K562 (cell line): Measurements from ENCODE around the gene PRDX3. TPM values are rescaled to one million over a fixed set of nuclear protein-coding genes. Genes with fewer than 3 reads are reported as not detected.
A peak's percentile ranks its signal among the peaks of the same experiment; 100 is the strongest.

Experiments used
- ATAC-seq: fragments of 200-7000 bp; cut with Tn5 transposase; 3 replicates; pipeline ENCODE4 v1.9.1; 2020; ENCODE audit warnings: moderate library complexity
- BruUV-seq: library from RNA; stranded (reverse); fragments of 400-500 nt; replicated peaks from 2 replicates; lab custom pipeline; 2021; lab: Mats Ljungman, UMichigan
- CTCF ChIA-PET: fragments of 300-600 bp; formaldehyde crosslinking; extraction: SDS; loops from one replicate; lab custom pipeline; 2021; ENCODE audit warnings: low intra/inter-chr PET ratio; lab: Yijun Ruan, JAX
- POLR2A ChIA-PET: fragments of 300-600, 350-650 bp; sonication (Branson Sonifier 250); formaldehyde crosslinking; extraction: SDS; loops from one replicate; lab custom pipeline; 2021; ENCODE audit warnings: antibody characterized with exemption, inconsistent platforms; lab: Yijun Ruan, JAX
- DNase-seq, 4 experiments: peaks; one replicate each; pipeline versions ENCODE4 v3.0.0 to v3.0.0-alpha.2; 2011 to 2018; ENCODE audit warnings: low spot score in 3 of 4, mixed read lengths in 3 of 4; ENCODE audit errors: extremely low read depth in 1 of 4
- FAIRE-seq: peaks from 2 replicates; lab custom pipeline; 2011; peaks lifted over from hg19 to GRCh38; lab: Jason Lieb, UNC
- H2AFZ ChIP-seq: 2 replicates; pipeline ENCODE4 v1.6.0; 2011; ENCODE audit warnings: low read depth, low read length, control low read depth, inconsistent platforms
- H3K27ac ChIP-seq: fragments of 200-600 bp; 3 replicates; pipeline ENCODE4 v1.8.0; 2011; ENCODE audit warnings: low read depth, mild to moderate bottlenecking, control low read depth, inconsistent platforms, low read length, moderate library complexity, mixed read lengths; ENCODE audit errors: extremely low read depth
- H3K27me3 ChIP-seq, 2 experiments: fragments of 300-600 bp in 1 of 2; 2 replicates in 1 of 2; 3 replicates in 1 of 2; pipeline versions ENCODE4 v1.6.0 to v1.8.0; 2011; ENCODE audit warnings: inconsistent platforms in 2 of 2, low read length in 2 of 2, mild to moderate bottlenecking in 1 of 2, mixed read lengths in 1 of 2, moderate library complexity in 1 of 2; ENCODE audit not compliant: control insufficient read depth in 2 of 2, insufficient read depth in 2 of 2
- H3K36me3 ChIP-seq: fragments of 300-600 bp; 3 replicates; pipeline ENCODE4 v1.8.0; 2011; ENCODE audit warnings: mild to moderate bottlenecking, low read length, inconsistent platforms; ENCODE audit not compliant: control insufficient read depth, insufficient read depth
- H3K4me1 ChIP-seq, 2 experiments: fragments of 200-600 bp in 1 of 2; replicated peaks in 1 of 2; 2 replicates in 1 of 2; 3 replicates in 1 of 2; pipeline versions ENCODE4 v1.5.1 to v1.8.0; 2011; ENCODE audit warnings: inconsistent platforms in 2 of 2, low read length in 2 of 2, mild to moderate bottlenecking in 1 of 2, mixed read lengths in 1 of 2, moderate library complexity in 1 of 2; ENCODE audit not compliant: control insufficient read depth in 2 of 2, insufficient read depth in 2 of 2
- H3K4me2 ChIP-seq: 2 replicates; pipeline ENCODE4 v1.6.1; 2011; ENCODE audit warnings: low read length, control low read depth, inconsistent platforms, mixed read lengths; ENCODE audit not compliant: insufficient read depth
- H3K4me3 ChIP-seq: fragments of 200-600 bp; sonication (generic), shearing (Covaris generic); 2 replicates; pipeline ENCODE4 v1.5.1; 2016; ENCODE audit warnings: control low read depth, inconsistent platforms
- H3K79me2 ChIP-seq: fragments of 200-600 bp; 3 replicates; pipeline ENCODE4 v1.8.0; 2011; ENCODE audit warnings: low read length, inconsistent platforms; ENCODE audit not compliant: control insufficient read depth, insufficient read depth
- H3K9ac ChIP-seq, 2 experiments: 2 replicates each; pipeline versions ENCODE4 v1.6.0 to v1.6.1; 2011; ENCODE audit warnings: low read depth in 2 of 2, low read length in 2 of 2, control low read depth in 1 of 2, inconsistent platforms in 1 of 2, mild to moderate bottlenecking in 1 of 2, mixed read lengths in 1 of 2; ENCODE audit not compliant: insufficient read depth in 1 of 2
- H3K9me1 ChIP-seq: one replicate; pipeline ENCODE4 v1.6.0; 2011; ENCODE audit warnings: inconsistent platforms, mild to moderate bottlenecking, low read length, moderate library complexity; ENCODE audit not compliant: control insufficient read depth, insufficient read depth
- H3K9me3 ChIP-seq: replicated peaks from 2 replicates; pipeline ENCODE4 v1.5.1; 2011; ENCODE audit warnings: low read depth, low read length, inconsistent platforms; ENCODE audit not compliant: control insufficient read depth, insufficient read depth
- H4K20me1 ChIP-seq: replicated peaks from 2 replicates; pipeline ENCODE4 v1.6.1; 2011; ENCODE audit warnings: low read length, inconsistent platforms, mixed read lengths; ENCODE audit not compliant: control insufficient read depth, insufficient read depth
- CAMTA2 ChIP-seq: fragments of 250-450 bp; sonication (Bioruptor Pico); conservative IDR thresholded peaks from 2 replicates; pipeline ENCODE4 v1.5.1; 2022
- CSDE1 ChIP-seq, 2 experiments: fragments of 450-650 bp; IDR thresholded peaks; 2 replicates each; pipeline ENCODE4 v1.6.1; 2016; ENCODE audit warnings: mild to moderate bottlenecking in 1 of 2
- HDAC3 ChIP-seq: fragments of 450-650 bp; IDR thresholded peaks from 2 replicates; pipeline ENCODE4 v1.6.1; 2018; ENCODE audit warnings: borderline replicate concordance, mild to moderate bottlenecking, moderate library complexity; ENCODE audit not compliant: partially characterized antibody
- HDAC6 ChIP-seq: IDR thresholded peaks from 2 replicates; pipeline ENCODE4 v1.6.1; 2012; ENCODE audit warnings: low read depth, mild to moderate bottlenecking, control low read depth, inconsistent platforms, low read length, moderate library complexity
- ILK ChIP-seq: fragments of 450-650 bp; IDR thresholded peaks from 2 replicates; pipeline ENCODE4 v1.6.1; 2016; ENCODE audit warnings: missing genetic modification characterization, low read depth, mild to moderate bottlenecking, missing compliant biosample characterization, moderate library complexity, borderline replicate concordance
- IRF2 ChIP-seq: sonication (generic); formaldehyde crosslinking; IDR thresholded peaks from 2 replicates; pipeline ENCODE4 v1.8.1; 2022; ENCODE audit warnings: mild to moderate bottlenecking, missing genetic modification reagents
- JUN ChIP-seq, 2 experiments: sonication (generic) in 1 of 2; formaldehyde crosslinking in 1 of 2; IDR thresholded peaks; 2 replicates each; pipeline versions ENCODE4 v1.6.1 to v1.8.0; 2012 to 2022; ENCODE audit warnings: borderline replicate concordance in 2 of 2, mild to moderate bottlenecking in 2 of 2, improper control_type of control experiment in 1 of 2, low read depth in 1 of 2, low read length in 1 of 2, missing genetic modification reagents in 1 of 2
- MEIS2 ChIP-seq: fragments of 450-650 bp; IDR thresholded peaks from 2 replicates; pipeline ENCODE4 v1.6.1; 2014; ENCODE audit warnings: mild to moderate bottlenecking; ENCODE audit not compliant: partially characterized antibody
- MTF1 ChIP-seq: fragments of 250-450 bp; sonication (Bioruptor Pico); IDR thresholded peaks from 2 replicates; pipeline ENCODE4 v1.9.0; 2021; ENCODE audit warnings: moderate library complexity, mild to moderate bottlenecking, inconsistent platforms, borderline replicate concordance
- PTRF ChIP-seq: fragments of 450-650 bp; IDR thresholded peaks from 2 replicates; pipeline ENCODE4 v1.6.1; 2016; ENCODE audit warnings: mild to moderate bottlenecking, missing genetic modification characterization, missing compliant biosample characterization
- RFX1 ChIP-seq: fragments of 450-650 bp; IDR thresholded peaks from 2 replicates; pipeline ENCODE4 v1.6.1; 2016; ENCODE audit warnings: mild to moderate bottlenecking, moderate library complexity
- ZBED1 ChIP-seq: IDR thresholded peaks from 2 replicates; pipeline ENCODE4 v1.6.1; 2014
- ZNF3 ChIP-seq: fragments of 250-450 bp; sonication (Bioruptor Pico); IDR thresholded peaks from 2 replicates; pipeline ENCODE4 v1.5.0; 2021; ENCODE audit warnings: mild to moderate bottlenecking, moderate library complexity
- ZNF76 ChIP-seq: fragments of 250-450 bp; sonication (Bioruptor Pico); IDR thresholded peaks from 2 replicates; pipeline ENCODE4 v1.4.0; 2020; ENCODE audit warnings: mild to moderate bottlenecking, moderate library complexity, borderline replicate concordance
- ZZZ3 ChIP-seq: fragments of 450-650 bp; IDR thresholded peaks from 2 replicates; pipeline ENCODE4 v1.6.1; 2016; ENCODE audit warnings: antibody characterized with exemption, mild to moderate bottlenecking, moderate library complexity
- WGBS: fragments of 100-300 bp; shearing (Covaris generic); methylation state at CpG from one replicate; pipeline ENCODE4 v1.1.6; 2016; ENCODE audit warnings: low coverage, mixed read lengths; ENCODE audit not compliant: insufficient coverage; ENCODE audit errors: missing lambda C conversion rate; 5-methylcytosine and 5-hydroxymethylcytosine counted together
- in situ Hi-C: fragments of 300-500 bp; cut with MboI; formaldehyde crosslinking; loops from 4 replicates; pipeline ENCODE4 v1.15.0; 2018; ENCODE audit warnings: inconsistent platforms, mixed read lengths
- intact Hi-C: fragments of 100-400 bp; cut with micrococcal nuclease; formaldehyde crosslinking; loops from 2 replicates; pipeline ENCODE4 v1.14.2; 2022
- polyA plus RNA-seq, 8 experiments: library from polyadenylated mRNA; depleted of rRNA in 4 of 8; stranded (reverse) in 5 of 8; unstranded in 3 of 8; fragments of >200 nt; fragmentation: Nextera tagmentation in 2 of 8; fragmentation: Illumina TruSeq in 1 of 8; extraction: Ambion mirVana in 2 of 8; extraction: Trizol in 1 of 8; gene quantifications; 2 replicates each; pipeline versions ENCODE4 v1.2.1 to v1.2.3, GENCODE V29; 2011 to 2014; ENCODE audit warnings: inconsistent platforms in 1 of 8, missing spikeins in 1 of 8
- total RNA-seq, 7 experiments: library from RNA; depleted of rRNA in 6 of 7; stranded (reverse); fragments of >200 nt in 6 of 7; fragmentation: Illumina TruSeq in 2 of 7; extraction: Trizol in 2 of 7; gene quantifications; 2 replicates each; pipeline versions ENCODE4 v1.2.1 to v1.2.3, GENCODE V29; 2011 to 2021; ENCODE audit warnings: low replicate concordance in 1 of 7
- TF ChIP-seq, protein P1 (sequence below): fragments of 250-450 bp; sonication (Bioruptor Pico); IDR thresholded peaks from 2 replicates; pipeline ENCODE4 v1.4.0; 2020; ENCODE audit warnings: borderline replicate concordance
- TF ChIP-seq, protein P2 (sequence below): fragments of 250-450 bp; sonication (Bioruptor Pico); IDR thresholded peaks from 2 replicates; pipeline ENCODE4 v1.4.0; 2020; ENCODE audit warnings: mild to moderate bottlenecking, moderate library complexity
- TF ChIP-seq, protein P3 (sequence below): fragments of 450-650 bp; IDR thresholded peaks from 2 replicates; pipeline ENCODE4 v1.6.1; 2016; ENCODE audit warnings: low read depth, mild to moderate bottlenecking, moderate library complexity

Gene PRDX3
- total and polyA plus RNA-seq, 9 of the 15 experiments (the other 6 are each of a cell fraction or from before 2014, with no cell fraction given), result 122 to 994 (median 173) TPM

DNA sequence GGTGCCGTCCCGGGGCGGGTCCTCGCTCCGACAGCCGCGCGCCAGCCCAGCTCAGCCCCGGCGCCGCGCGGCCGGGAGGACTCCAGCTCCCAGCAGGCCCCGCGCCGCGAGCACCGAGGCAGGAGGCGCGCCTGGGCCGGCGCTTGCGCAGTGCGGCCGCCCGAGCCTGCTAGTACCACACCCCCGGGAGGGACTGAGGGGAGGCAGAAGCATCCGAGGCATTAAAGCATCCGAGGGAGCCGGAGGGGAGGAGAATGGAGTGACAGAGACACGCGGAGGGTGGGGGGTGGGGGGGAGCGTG, 28.7 kb upstream of the PRDX3 start, which contains the start of gene GRK5 (continued):
- TF ChIP-seq MTF1 (CRISPR knock-in tag), result no peak
- no peak for TF ChIP-seq PTRF (tag)
- no peak for TF ChIP-seq ZNF76 (CRISPR knock-in tag)
- TF ChIP-seq HDAC6, result no peak
- TF ChIP-seq RFX1, result no peak
- TF ChIP-seq ILK, result no peak
- TF ChIP-seq, protein P1, sequence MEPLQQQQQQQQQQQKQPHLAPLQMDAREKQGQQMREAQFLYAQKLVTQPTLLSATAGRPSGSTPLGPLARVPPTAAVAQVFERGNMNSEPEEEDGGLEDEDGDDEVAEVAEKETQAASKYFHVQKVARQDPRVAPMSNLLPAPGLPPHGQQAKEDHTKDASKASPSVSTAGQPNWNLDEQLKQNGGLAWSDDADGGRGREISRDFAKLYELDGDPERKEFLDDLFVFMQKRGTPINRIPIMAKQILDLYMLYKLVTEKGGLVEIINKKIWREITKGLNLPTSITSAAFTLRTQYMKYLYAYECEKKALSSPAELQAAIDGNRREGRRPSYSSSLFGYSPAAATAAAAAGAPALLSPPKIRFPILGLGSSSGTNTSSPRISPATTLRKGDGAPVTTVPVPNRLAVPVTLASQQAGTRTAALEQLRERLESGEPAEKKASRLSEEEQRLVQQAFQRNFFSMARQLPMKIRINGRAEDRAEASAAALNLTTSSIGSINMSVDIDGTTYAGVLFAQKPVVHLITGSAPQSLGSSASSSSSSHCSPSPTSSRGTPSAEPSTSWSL (CRISPR knock-in tag), result no peak

DNA sequence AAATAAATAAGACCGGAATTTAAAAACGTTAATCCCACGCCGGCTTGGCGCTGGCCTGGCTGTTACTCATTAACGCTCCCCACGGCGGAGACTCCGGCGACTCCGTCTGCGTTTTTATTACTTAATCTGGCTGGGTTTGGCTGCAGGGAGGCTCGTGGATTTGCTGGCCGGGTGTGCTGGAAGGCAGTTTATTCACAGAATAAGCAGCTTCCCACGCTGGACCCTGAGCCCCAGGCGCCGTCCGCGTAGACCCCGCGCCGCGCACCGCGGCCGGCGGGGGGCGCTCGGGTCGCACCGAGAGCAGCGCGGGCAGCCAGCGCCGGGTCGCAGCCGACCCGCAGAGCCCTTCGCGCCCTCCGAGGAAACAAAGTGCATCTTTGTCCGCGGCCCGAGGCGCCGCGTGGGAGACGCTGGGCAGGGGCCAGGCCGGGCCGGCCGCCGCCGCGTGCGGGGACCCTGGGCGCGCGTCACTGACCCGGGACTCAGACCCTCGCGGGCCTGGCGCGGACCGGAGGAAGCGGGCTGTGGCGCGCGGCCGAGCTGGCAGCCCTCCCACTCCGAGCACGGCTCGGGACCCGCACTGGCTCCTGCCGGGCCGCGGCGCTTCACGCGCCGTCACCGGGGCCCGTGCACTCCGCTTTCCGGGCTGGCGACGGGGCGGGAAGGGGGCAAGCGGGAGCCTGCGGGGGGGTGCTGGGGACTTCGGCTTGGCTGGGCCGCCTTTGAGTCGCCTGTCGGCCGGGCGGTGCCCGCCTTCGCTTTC, 28.2 kb upstream of the PRDX3 start:
- WGBS, result 3% methylated on average over 47 of the region's 97 CpGs
- Histone ChIP-seq H3K4me3 (peak overlapping the region; percentile 71), H4K20me1 (no peaks in the 10 kb centered on the region), H3K36me3 (no peaks in the 10 kb centered on the region), H3K27me3 (no peaks in the 10 kb centered on the region), H3K9me1 (no peaks in the 10 kb centered on the region), H2AFZ (peak overlapping the region; percentile 90), H3K9ac (peak overlapping the region; percentile 64 to 91), H3K9me3 (no peaks in the 10 kb centered on the region), H3K4me1 (peaks cover 7 to 20% of the 10 kb centered on the region in 2 experiments), H3K27ac (peak overlapping the region; percentile 80), H3K79me2 (no peaks in the 10 kb centered on the region), H3K4me2 (peak overlapping the region; percentile 68; the same call in 1 of the 2 replicates)
- intact Hi-C loops (loop anchor here (2.0 to 5.0 kb wide), 4 partner anchors 92 to 336 kb away; partner anchors contain the start of gene RGS10), in situ Hi-C loops (no loop called here)
- FAIRE-seq (no peak), DNase-seq (peak; percentile 70 to 77 (median 75)), ATAC-seq (peak; percentile 82)
- no TSS peak for BruUV-seq
- ChIA-PET POLR2A (interaction anchor here (0.6 to 1.8 kb wide), 7 partner anchors 12 to 512 kb away, joined by 3 to 7 read pairs (median 3); no protein-coding TSS in a partner anchor), CTCF (interaction anchor here (0.7 to 1.0 kb wide), 4 partner anchors 209 to 238 kb away, joined by 3 to 4 read pairs (median 4); no protein-coding TSS in a partner anchor)
- TF ChIP-seq ZZZ3 (no peak), JUN (IDR thresholded peaks at IDR 0.05; ENCODE audit: borderline replicate concordance, low read depth, low read length) (no peak), JUN (CRISPR knock-in tag; IDR thresholded peaks at IDR 0.05; ENCODE audit: borderline replicate concordance) (no peak), ZNF3 (CRISPR knock-in tag) (no peak), IRF2 (CRISPR knock-in tag) (no peak), CSDE1 (IDR thresholded peaks at IDR 0.05) (no peak), CAMTA2 (CRISPR knock-in tag) (no peak), MEIS2 (no peak), HDAC3 (no peak), ZBED1 (no peak)
- TF ChIP-seq, protein P2, sequence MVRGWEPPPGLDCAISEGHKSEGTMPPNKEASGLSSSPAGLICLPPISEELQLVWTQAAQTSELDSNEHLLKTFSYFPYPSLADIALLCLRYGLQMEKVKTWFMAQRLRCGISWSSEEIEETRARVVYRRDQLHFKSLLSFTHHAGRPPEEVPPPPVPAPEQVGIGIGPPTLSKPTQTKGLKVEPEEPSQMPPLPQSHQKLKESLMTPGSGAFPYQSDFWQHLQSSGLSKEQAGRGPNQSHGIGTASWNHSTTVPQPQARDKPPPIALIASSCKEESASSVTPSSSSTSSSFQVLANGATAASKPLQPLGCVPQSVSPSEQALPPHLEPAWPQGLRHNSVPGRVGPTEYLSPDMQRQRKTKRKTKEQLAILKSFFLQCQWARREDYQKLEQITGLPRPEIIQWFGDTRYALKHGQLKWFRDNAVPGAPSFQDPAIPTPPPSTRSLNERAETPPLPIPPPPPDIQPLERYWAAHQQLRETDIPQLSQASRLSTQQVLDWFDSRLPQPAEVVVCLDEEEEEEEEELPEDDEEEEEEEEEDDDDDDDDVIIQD (CRISPR knock-in tag), result no peak
- TF ChIP-seq, protein P3, sequence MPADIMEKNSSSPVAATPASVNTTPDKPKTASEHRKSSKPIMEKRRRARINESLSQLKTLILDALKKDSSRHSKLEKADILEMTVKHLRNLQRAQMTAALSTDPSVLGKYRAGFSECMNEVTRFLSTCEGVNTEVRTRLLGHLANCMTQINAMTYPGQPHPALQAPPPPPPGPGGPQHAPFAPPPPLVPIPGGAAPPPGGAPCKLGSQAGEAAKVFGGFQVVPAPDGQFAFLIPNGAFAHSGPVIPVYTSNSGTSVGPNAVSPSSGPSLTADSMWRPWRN, result no peak
